GM21447 (cell line): ENCODE data around the gene KIF22.
"Not testable (repeated sequence)": the region's sequence is repeated elsewhere in the genome, so short reads cannot be mapped to it uniquely, and the experiment has no call there.

Source experiments
- ATAC-seq: cut with Tn5 transposase; IDR thresholded peaks from one replicate; pipeline ENCODE4 v1.9.1; 2021; ENCODE audit not compliant: unreplicated experiment

Gene KIF22

GRCh38 chr16:29765167-29766032 lies 25.2 kb upstream of the KIF22 start:
- ATAC-seq, result no peak

- ATAC-seq, result no peak
These were observed 24.0 kb upstream of the KIF22 start for GRCh38 chr16:29766571-29766970.

- no peak for ATAC-seq
These were observed 23.5 kb upstream of the KIF22 start for GRCh38 chr16:29767062-29767461.

- no peak for ATAC-seq
These were observed 21.0 kb upstream of the KIF22 start for GRCh38 chr16:29769507-29769906.

GRCh38 chr16:29770250-29770929 lies 20.2 kb upstream of the KIF22 start:
- no peak for ATAC-seq

GRCh38 chr16:29772330-29772729 lies 18.2 kb upstream of the KIF22 start:
- not testable (repeated sequence) for ATAC-seq

- ATAC-seq, result no peak
These were observed 15.8 kb upstream of the KIF22 start for GRCh38 chr16:29774730-29775129.

GRCh38 chr16:29775742-29776408 lies 14.7 kb upstream of the KIF22 start:
- ATAC-seq, result no peak

- no peak for ATAC-seq
These were observed 12.8 kb upstream of the KIF22 start, which contains the start of gene ZG16 for GRCh38 chr16:29777576-29778350. Gene ZG16 (plus strand): TSS chr16:29778256. CDS start chr16:29779267, 1,011 bp downstream.

- no peak for ATAC-seq
These were observed 11.1 kb upstream of the KIF22 start for GRCh38 chr16:29779474-29779873.

GRCh38 chr16:29783094-29783953 lies 7.2 kb upstream of the KIF22 start:
- not testable (repeated sequence) for ATAC-seq

- no peak for ATAC-seq
These were observed 6.4 kb upstream of the KIF22 start for GRCh38 chr16:29784157-29784556.

GRCh38 chr16:29784901-29785500 lies 5.5 kb upstream of the KIF22 start:
- no peak for ATAC-seq

- ATAC-seq, result not testable (repeated sequence)
These were observed 3.4 kb upstream of the KIF22 start for GRCh38 chr16:29787155-29787554.

GRCh38 chr16:29789775-29790182 lies 772 bp upstream of the KIF22 start:
- no peak for ATAC-seq

GRCh38 chr16:29790949-29791844 lies 646 bp downstream of the KIF22 start:
- no peak for ATAC-seq

GRCh38 chr16:29791845-29792807 lies 1.6 kb downstream of the KIF22 start:
- no peak for ATAC-seq
